Heart left ventricle (tissue), 16 donors: ENCODE data around the gene CTNNA1. TPM values are rescaled to one million over a fixed set of nuclear protein-coding genes. Genes with fewer than 3 reads are reported as not detected.
A peak's percentile ranks its signal among the peaks of the same experiment; 100 is the strongest.

Experiments used
- ATAC-seq, 4 donors: fragments of 200-7000 bp; cut with Tn5 transposase; one replicate each; pipeline ENCODE4 v1.9.1; 2020 to 2022; ENCODE audit warnings: moderate library complexity in 4 of 4, mild to moderate bottlenecking in 3 of 4, moderate number of reproducible peaks in 1 of 4
- DNase-seq, 5 donors: peaks; one replicate each; pipeline ENCODE4 v3.0.0-alpha.2; 2020
- H3K27ac ChIP-seq, 12 donors: fragments of 200-600 bp; sonication (generic) in 4 of 12; one replicate each; pipeline versions ENCODE4 v1.5.0 to v1.8.0; 2016 to 2022; ENCODE audit warnings: mild to moderate bottlenecking in 2 of 12
- H3K27me3 ChIP-seq, 9 donors: fragments of 200-600 bp; sonication (generic) in 2 of 9; one replicate each; pipeline versions ENCODE4 v1.5.1 to v1.8.0; 2016 to 2022; ENCODE audit warnings: mild to moderate bottlenecking in 3 of 9
- H3K36me3 ChIP-seq, 9 donors: fragments of 200-600 bp; sonication (generic) in 2 of 9; one replicate each; pipeline versions ENCODE4 v1.5.0 to v1.8.0; 2018 to 2022; ENCODE audit warnings: mild to moderate bottlenecking in 2 of 9
- H3K4me1 ChIP-seq, 12 donors: fragments of 200-600 bp; sonication (generic) in 4 of 12; one replicate each; pipeline versions ENCODE4 v1.5.0 to v1.8.0; 2016 to 2022; ENCODE audit warnings: mild to moderate bottlenecking in 3 of 12
- H3K4me3 ChIP-seq, 12 donors: fragments of 200-600 bp; sonication (generic) in 4 of 12; one replicate each; pipeline versions ENCODE4 v1.5.0 to v1.8.0; 2017 to 2022; ENCODE audit warnings: mild to moderate bottlenecking in 9 of 12, moderate library complexity in 4 of 12
- H3K9me3 ChIP-seq, 12 donors: fragments of 200-600 bp; sonication (generic) in 4 of 12; one replicate each; pipeline versions ENCODE4 v1.5.0 to v1.8.0; 2016 to 2022; ENCODE audit warnings: mild to moderate bottlenecking in 1 of 12
- CTCF ChIP-seq, 12 donors: fragments of 200-600 bp; sonication (generic) in 4 of 12; IDR thresholded peaks; one replicate each; pipeline versions ENCODE4 v1.5.0 to v1.8.0; 2018 to 2022; ENCODE audit warnings: antibody characterized with exemption in 12 of 12, mild to moderate bottlenecking in 5 of 12
- POLR2A ChIP-seq, 2 donors: fragments of 450-650 bp; IDR thresholded peaks; one replicate each; pipeline ENCODE4 v1.6.1; 2017; ENCODE audit warnings: antibody characterized with exemption in 2 of 2, mild to moderate bottlenecking in 2 of 2, moderate library complexity in 2 of 2
- WGBS, 4 donors: extraction: QIAGEN DNeasy Blood & Tissue Kit in 2 of 4; methylation state at CpG; one replicate each; pipeline versions ENCODE4 v1.1.5 to v1.1.7; 2013 to 2018; 5-methylcytosine and 5-hydroxymethylcytosine counted together
- intact Hi-C, 10 donors: fragments of 100-400 bp; cut with DNase I; formaldehyde crosslinking; loops; one replicate each; pipeline versions ENCODE4 v1.11.1 to v1.14.2; 2022
- polyA plus RNA-seq, 2 donors: library from polyadenylated mRNA; stranded (reverse); fragments of 200-250 nt; gene quantifications; one replicate each; pipeline ENCODE4 v1.2.3, GENCODE V29; 2013
- total RNA-seq, 9 donors: library from RNA; depleted of rRNA in 2 of 9; stranded (reverse); fragments of >200 nt in 2 of 9; fragmentation: NEBNext Ultra II Directional in 3 of 9; extraction: Animal tissue kit (Norgen Biotek cat#: 25700) in 3 of 9; gene quantifications; one replicate each; pipeline versions ENCODE4 v1.1.0 to v1.2.4, GENCODE V29; 2016 to 2023
- donor health status: ischemic (EF 13 %, LVEDD 7.1; RV severe dilation, severe dysfunction).
- donor health status: healthy with polysubstance abuse.
- donor health status: DM: no; HTN: yes; CAD: no.
- donor health status: DM: no; HTN: no; CAD: no.
- donor health status: ischemic (EF 25% LVEDD 6.9; RV normal size, moderate dysfunction).
- donor health status: ischemic (EF 25% LVEDD 5.7; RV mildly dilated, moderate dysfunction).
- donor health status: healthy.
- donor health status: DM: yes; HTN: yes; CAD: no.
- donor health status: ischemic (EF 35%, LVEDD 5.7; RV mildly dilated, moderate dysfunction).
- donor health status: nonischemic (EF 11% LVEDD 7.7; RV severe dilation, severe dysfunction).
- donor health status: DM: yes; HTN: yes; CAD: no.
- donor health status: PGD.
- donor health status: ischemic (EF 29% LVEDD 5.4; RV normal size, mild dysfunction).
- donor health status: nonischemic (EF 23%, LVEDD 6.1; RV moderate dilation, normal function).

Gene CTNNA1
- total and polyA plus RNA-seq, 11 donors = 140 to 460 (median 399) TPM

DNA sequence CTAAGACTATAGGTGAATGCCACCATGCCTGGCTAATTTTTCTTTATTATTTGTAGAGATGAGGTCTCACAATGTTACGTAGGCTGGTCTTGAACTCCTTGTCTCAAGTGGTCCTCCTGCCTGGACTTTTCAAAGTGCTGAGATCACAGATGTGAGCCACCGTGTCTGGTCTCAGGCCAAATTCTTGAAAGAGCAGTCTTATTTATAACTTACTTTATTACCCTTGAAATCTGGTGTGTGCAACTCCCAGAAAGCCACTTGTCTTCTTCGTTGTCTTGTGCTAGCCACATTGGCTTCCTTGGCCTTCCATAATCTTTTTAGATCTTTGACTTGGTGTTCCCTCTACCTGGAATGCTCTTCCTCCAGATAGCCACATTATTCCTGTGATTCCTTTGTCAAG is 50.1 kb downstream of the CTNNA1 start:
- H3K4me1 ChIP-seq = peaks cover 0 to 42% (median 12%) of the 10 kb centered on the region in 12 donors
- peak in 2 of 4 donors; percentile 33 to 59 for ATAC-seq
- WGBS, 4 donors = 54 to 61% (median 57%) methylated on average over 3 of the region's 3 CpGs
- no peak for DNase-seq
- peaks cover 0 to 11% (median 0%) of the 10 kb centered on the region in 12 donors for H3K9me3 ChIP-seq
- no peak overlapping the region for H3K4me3 ChIP-seq
- no peak for TF ChIP-seq CTCF (IDR thresholded peaks at IDR 0.05)
- no peak for TF ChIP-seq POLR2A (IDR thresholded peaks at IDR 0.05)
- H3K27me3 ChIP-seq = no peaks in the 10 kb centered on the region
- H3K36me3 ChIP-seq = peaks cover 0 to 22% (median 0%) of the 10 kb centered on the region in 9 donors
- no peak overlapping the region for H3K27ac ChIP-seq
- intact Hi-C loops = no loop called here

DNA sequence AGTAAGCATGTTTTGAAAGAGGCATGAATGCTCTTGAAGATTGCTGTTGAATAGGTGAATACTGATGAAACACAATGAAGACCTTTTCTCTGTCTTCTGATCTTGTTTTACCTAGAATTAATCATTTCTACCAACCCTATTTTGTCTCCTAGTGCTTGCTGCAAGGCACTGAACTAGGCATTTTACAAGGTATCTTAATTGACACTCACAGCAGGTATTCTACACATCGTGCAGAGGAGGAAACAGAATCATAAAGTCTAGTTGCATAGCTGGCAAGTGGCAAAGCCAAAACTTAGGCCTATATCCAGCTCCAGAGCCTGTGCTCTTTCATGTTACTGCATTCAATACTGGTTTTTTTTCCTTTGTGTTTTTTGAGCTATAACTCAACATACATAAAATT is 50.7 kb downstream of the CTNNA1 start:
- 58 to 70% (median 59%) methylated on average over 1 of the region's 1 CpG for WGBS, 4 donors
- no peak for ATAC-seq
- intact Hi-C loops = no loop called here
- H3K36me3 ChIP-seq = peaks cover 0 to 28% (median 0%) of the 10 kb centered on the region in 9 donors
- TF ChIP-seq POLR2A (IDR thresholded peaks at IDR 0.05) (no peak), CTCF (IDR thresholded peaks at IDR 0.05) (no peak)
- no peaks in the 10 kb centered on the region for H3K27me3 ChIP-seq
- H3K4me1 ChIP-seq = peaks cover 0 to 42% (median 9%) of the 10 kb centered on the region in 12 donors
- no peak for DNase-seq
- no peak overlapping the region for H3K27ac ChIP-seq
- peaks cover 0 to 11% (median 0%) of the 10 kb centered on the region in 12 donors for H3K9me3 ChIP-seq
- H3K4me3 ChIP-seq = no peak overlapping the region

DNA sequence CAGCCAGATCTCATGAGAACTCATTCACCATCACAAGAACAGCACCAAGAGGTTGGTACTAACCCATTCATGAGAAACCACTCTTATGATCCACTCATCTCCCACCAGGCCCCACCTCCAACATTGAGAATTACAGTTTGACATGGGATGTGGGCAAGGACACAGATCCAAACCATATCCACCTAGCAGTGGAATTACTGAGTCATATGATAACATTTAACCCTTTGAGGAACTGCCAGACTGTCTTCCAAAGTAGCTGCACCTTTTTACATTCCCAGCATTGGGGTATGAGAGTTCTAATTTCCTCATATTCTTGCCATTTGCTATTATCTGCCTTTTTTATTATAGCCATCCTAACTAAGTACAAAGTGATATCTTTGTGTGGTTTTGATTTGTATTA is 51.9 kb downstream of the CTNNA1 start:
- DNase-seq (no peak), ATAC-seq (peak in 1 of 4 donors; percentile 12)
- Histone ChIP-seq H3K9me3 (peaks cover 0 to 7% (median 0%) of the 10 kb centered on the region in 12 donors), H3K4me3 (no peak overlapping the region), H3K36me3 (peaks cover 0 to 33% (median 4%) of the 10 kb centered on the region in 9 donors), H3K27me3 (no peaks in the 10 kb centered on the region), H3K4me1 (peaks cover 0 to 48% (median 9%) of the 10 kb centered on the region in 12 donors), H3K27ac (no peak overlapping the region)
- TF ChIP-seq CTCF (IDR thresholded peaks at IDR 0.05) (no peak), POLR2A (IDR thresholded peaks at IDR 0.05) (no peak)
- intact Hi-C loops = loop anchor here in 1 of 10 donors (5.0 kb wide), 1 partner anchor 48 kb away; no protein-coding TSS in a partner anchor

GRCh38 chr5:138807182-138807581 is 54.0 kb downstream of the CTNNA1 start:
- TF ChIP-seq CTCF (IDR thresholded peaks at IDR 0.05) (no peak), POLR2A (IDR thresholded peaks at IDR 0.05) (no peak)
- Histone ChIP-seq H3K9me3 (no peaks in the 10 kb centered on the region), H3K27ac (no peak overlapping the region), H3K36me3 (peaks cover 0 to 30% (median 11%) of the 10 kb centered on the region in 9 donors), H3K4me3 (no peak overlapping the region), H3K4me1 (peaks cover 0 to 48% (median 8%) of the 10 kb centered on the region in 12 donors), H3K27me3 (no peaks in the 10 kb centered on the region)
- intact Hi-C loops = loop anchor here in 1 of 10 donors (5.0 kb wide), 1 partner anchor 50 kb away; no protein-coding TSS in a partner anchor
- ATAC-seq = no peak
- whole genome bisulfite sequencing, 4 donors = 84 to 92% (median 91%) methylated on average over 1 of the region's 1 CpG
- no peak for DNase-seq
